ENCODE results near the gene SEMA6A. TPM values are rescaled to one million over a fixed set of nuclear protein-coding genes. Genes with fewer than 3 reads are reported as not detected.

The SEMA6A gene
- total and polyA plus RNA-seq, 10 of the 15 experiments (the other 5 are each of a cell fraction or from before 2014, with no cell fraction given) = 0.16 to 10.2 (median 1.1) TPM

GRCh38 chr5:116411101-116411571, 163.5 kb downstream of the SEMA6A start:
- ChIA-PET POLR2A (no interaction called here), RAD21 (ENCODE audit: unreplicated experiment) (no interaction called here), SMC1A (ENCODE audit: uncharacterized antibody, unreplicated experiment) (interaction anchor here (1.6 kb wide), 1 partner anchor 9 kb away, joined by 6 read pairs; no protein-coding TSS in a partner anchor), CTCF (no interaction called here)
- Histone ChIP-seq H2AFZ (ENCODE audit: control insufficient read depth, low read depth, low read length) (no peak overlapping the region), H3K9ac (ENCODE audit: control insufficient read depth, insufficient read depth, low read length) (no peak overlapping the region), H3K4me3 (no peak overlapping the region), H3K36me3 (ENCODE audit: control insufficient read depth in 2 of 2, insufficient read depth in 2 of 2, low read length in 1 of 2) (no peaks in the 10 kb centered on the region), H4K20me1 (ENCODE audit: control insufficient read depth, insufficient read depth) (no peaks in the 10 kb centered on the region), H3K4me2 (ENCODE audit: control insufficient read depth, insufficient read depth) (no peak overlapping the region), H3K27ac (ENCODE audit: control insufficient read depth, insufficient read depth) (no peak overlapping the region), H3K27me3 (replicated peaks in 1 of 2; ENCODE audit: control insufficient read depth in 2 of 2, insufficient read depth in 2 of 2, low read length in 1 of 2) (no peaks in the 10 kb centered on the region), H3K4me1 (ENCODE audit: control insufficient read depth, insufficient read depth, low read length) (no peaks in the 10 kb centered on the region), H3K9me3 (replicated peaks; ENCODE audit: control insufficient read depth, insufficient read depth, low read length) (no peaks in the 10 kb centered on the region), H3K79me2 (ENCODE audit: control insufficient read depth, insufficient read depth, low read length) (no peaks in the 10 kb centered on the region)
- ATAC-seq (no peak), FAIRE-seq (no peak), DNase-seq (ENCODE audit: low read depth, low spot score) (no peak)
- BruUV-seq (replicated peaks) = no TSS peak
- intact Hi-C loops (cut with micrococcal nuclease; ENCODE audit: unreplicated experiment) (no loop called here), in situ Hi-C loops (cut with MboI) (no loop called here)
- TF ChIP-seq CHD1 (IDR thresholded peaks at IDR 0.05; ENCODE audit: low read depth, low read length) (no peak), MTA2 (IDR thresholded peaks at IDR 0.05; ENCODE audit: low read depth) (no peak), KLF5 (IDR thresholded peaks at IDR 0.05; ENCODE audit: partially characterized antibody) (no peak), WRNIP1 (IDR thresholded peaks at IDR 0.05; ENCODE audit: borderline replicate concordance, low read depth, low read length) (no peak)
- WGBS (ENCODE audit: insufficient coverage, insufficient replicate concordance, low lambda C conversion rate, missing lambda C conversion rate) = 76% methylated on average over 5 of the region's 5 CpGs

GRCh38 chr5:116410336-116410890, 164.2 kb downstream of the SEMA6A start:
- intact Hi-C loops (cut with micrococcal nuclease; ENCODE audit: unreplicated experiment) = no loop called here
- SMC1A ChIA-PET (ENCODE audit: uncharacterized antibody, unreplicated experiment) = interaction anchor here (0.6 kb wide), 1 partner anchor 558 kb away, joined by 3 read pairs; no protein-coding TSS in a partner anchor
- no peak overlapping the region for H3K27ac ChIP-seq (ENCODE audit: control insufficient read depth, insufficient read depth)
- no peaks in the 10 kb centered on the region for H3K4me1 ChIP-seq (ENCODE audit: control insufficient read depth, insufficient read depth, low read length)
- RAD21 ChIA-PET (ENCODE audit: unreplicated experiment) = interaction anchor here (1.0 kb wide), 1 partner anchor 274 kb away, joined by 4 read pairs; no protein-coding TSS in a partner anchor
- no peak overlapping the region for H2AFZ ChIP-seq (ENCODE audit: control insufficient read depth, low read depth, low read length)
- CTCF ChIA-PET = interaction anchor here (1.4 kb wide), 1 partner anchor 132 kb away, joined by 3 read pairs; no protein-coding TSS in a partner anchor
- POLR2A ChIA-PET = no interaction called here
- no TSS peak for BruUV-seq (replicated peaks)
- FAIRE-seq (no peak), DNase-seq (ENCODE audit: low read depth, low spot score) (no peak), ATAC-seq (no peak)
- no peaks in the 10 kb centered on the region for H4K20me1 ChIP-seq (ENCODE audit: control insufficient read depth, insufficient read depth)
- no peaks in the 10 kb centered on the region for H3K79me2 ChIP-seq (ENCODE audit: control insufficient read depth, insufficient read depth, low read length)
- no peak overlapping the region for H3K4me2 ChIP-seq (ENCODE audit: control insufficient read depth, insufficient read depth)
- 22% methylated on average over 3 of the region's 3 CpGs for WGBS (ENCODE audit: insufficient coverage, insufficient replicate concordance, low lambda C conversion rate, missing lambda C conversion rate)
- H3K27me3 ChIP-seq (replicated peaks in 1 of 2; ENCODE audit: control insufficient read depth in 2 of 2, insufficient read depth in 2 of 2, low read length in 1 of 2) = no peaks in the 10 kb centered on the region
- H3K4me3 ChIP-seq = no peak overlapping the region
- H3K36me3 ChIP-seq (ENCODE audit: control insufficient read depth in 2 of 2, insufficient read depth in 2 of 2, low read length in 1 of 2) = no peaks in the 10 kb centered on the region
- in situ Hi-C loops (cut with MboI) = no loop called here
- TF ChIP-seq MYC (IDR thresholded peaks at IDR 0.05; ENCODE audit: insufficient read depth, insufficient read length, insufficient replicate concordance, low read length, severe bottlenecking) (no peak), SMAD5 (IDR thresholded peaks at IDR 0.05; ENCODE audit: low read depth) (no peak), E2F8 (IDR thresholded peaks at IDR 0.05; ENCODE audit: low read depth, partially characterized antibody) (no peak), USF2 (IDR thresholded peaks at IDR 0.05; ENCODE audit: borderline replicate concordance, low read depth, low read length) (no peak), EED (IDR thresholded peaks at IDR 0.05; ENCODE audit: low read depth) (no peak), EP300 (IDR thresholded peaks at IDR 0.05; ENCODE audit: borderline replicate concordance in 1 of 2, control insufficient read depth in 1 of 2, low read depth in 2 of 2, low read length in 2 of 2) (no peak)
- H3K9ac ChIP-seq (ENCODE audit: control insufficient read depth, insufficient read depth, low read length) = no peak overlapping the region
- H3K9me3 ChIP-seq (replicated peaks; ENCODE audit: control insufficient read depth, insufficient read depth, low read length) = no peaks in the 10 kb centered on the region
